Liver (tissue), 9 donors: ENCODE data around the gene CCDC141. TPM values are rescaled to one million over a fixed set of nuclear protein-coding genes. Genes with fewer than 3 reads are reported as not detected.
"Not testable (repeated sequence)": the region's sequence is repeated elsewhere in the genome, so short reads cannot be mapped to it uniquely, and the experiment has no call there.

Experiments used
- DNase-seq: peaks from one replicate; pipeline ENCODE4 v3.0.0-alpha.2; 2017; ENCODE audit warnings: low spot score
- H3K27ac ChIP-seq, 2 donors: one replicate each; pipeline ENCODE4 v1.7.0; 2013; ENCODE audit warnings: inconsistent platforms in 2 of 2, low read length in 2 of 2, control low read depth in 1 of 2, low read depth in 1 of 2, mild to moderate bottlenecking in 1 of 2
- H3K27me3 ChIP-seq, 4 donors: one replicate each; pipeline versions ENCODE4 v1.6.1 to v1.7.0; 2013; ENCODE audit warnings: low read length in 3 of 4, inconsistent platforms in 1 of 4, mild to moderate bottlenecking in 1 of 4, moderate library complexity in 1 of 4; ENCODE audit not compliant: control insufficient read depth in 4 of 4, insufficient read depth in 4 of 4
- H3K36me3 ChIP-seq, 4 donors: one replicate each; pipeline versions ENCODE4 v1.6.1 to v1.7.0; 2013; ENCODE audit warnings: low read length in 3 of 4, mild to moderate bottlenecking in 3 of 4, low read depth in 1 of 4, moderate library complexity in 1 of 4; ENCODE audit not compliant: control insufficient read depth in 4 of 4, insufficient read depth in 3 of 4
- H3K4me1 ChIP-seq, 4 donors: one replicate each; pipeline versions ENCODE4 v1.6.1 to v1.7.0; 2013; ENCODE audit warnings: low read length in 3 of 4, mild to moderate bottlenecking in 3 of 4, moderate library complexity in 1 of 4; ENCODE audit not compliant: control insufficient read depth in 4 of 4, insufficient read depth in 4 of 4
- H3K4me3 ChIP-seq, 3 donors: one replicate each; pipeline versions ENCODE4 v1.6.1 to v1.7.0; 2013; ENCODE audit warnings: low read length in 3 of 3, control low read depth in 1 of 3, low read depth in 1 of 3, mild to moderate bottlenecking in 1 of 3
- H3K9ac ChIP-seq, 2 donors: one replicate each; pipeline ENCODE4 v1.7.0; 2013; ENCODE audit warnings: low read length in 2 of 2, mild to moderate bottlenecking in 2 of 2, moderate library complexity in 2 of 2, control low read depth in 1 of 2, low read depth in 1 of 2
- H3K9me3 ChIP-seq, 4 donors: one replicate each; pipeline versions ENCODE4 v1.6.1 to v1.7.0; 2013; ENCODE audit warnings: low read length in 3 of 4; ENCODE audit not compliant: control insufficient read depth in 4 of 4
- CTCF ChIP-seq: fragments of 150-350 bp; IDR thresholded peaks from 2 replicates; pipeline ENCODE4 v1.5.1; 2017; ENCODE audit warnings: improper control_type of control experiment, low read depth, low read length; ENCODE audit not compliant: missing input control
- EGR1 ChIP-seq, 2 donors: IDR thresholded peaks; 2 replicates each; pipeline ENCODE4 v1.6.1; 2016 to 2018; ENCODE audit warnings: antibody characterized with exemption in 2 of 2, low read depth in 2 of 2
- FOXA1 ChIP-seq: IDR thresholded peaks from 2 replicates; pipeline ENCODE4 v1.6.1; 2016; ENCODE audit warnings: antibody characterized with exemption
- FOXA2 ChIP-seq: IDR thresholded peaks from 2 replicates; pipeline ENCODE4 v1.6.1; 2016; ENCODE audit warnings: antibody characterized with exemption
- GABPA ChIP-seq, 2 donors: IDR thresholded peaks in 1 of 2; conservative IDR thresholded peaks in 1 of 2; 2 replicates each; pipeline ENCODE4 v1.6.1; 2016; ENCODE audit warnings: antibody characterized with exemption in 2 of 2, mild to moderate bottlenecking in 1 of 2, moderate library complexity in 1 of 2
- HNF4A ChIP-seq, 2 donors: conservative IDR thresholded peaks; 2 replicates each; pipeline ENCODE4 v1.6.1; 2016; ENCODE audit warnings: antibody characterized with exemption in 2 of 2, mild to moderate bottlenecking in 2 of 2
- JUND ChIP-seq, 2 donors: IDR thresholded peaks; 2 replicates each; pipeline ENCODE4 v1.6.1; 2016; ENCODE audit warnings: antibody characterized with exemption in 2 of 2
- MAX ChIP-seq: IDR thresholded peaks from 2 replicates; pipeline ENCODE4 v1.6.1; 2016; ENCODE audit warnings: antibody characterized with exemption
- NR2F2 ChIP-seq: IDR thresholded peaks from 2 replicates; pipeline ENCODE4 v1.6.1; 2016; ENCODE audit warnings: antibody characterized with exemption
- RAD21 ChIP-seq, 2 donors: IDR thresholded peaks; 2 replicates each; pipeline ENCODE4 v1.6.1; 2016; ENCODE audit warnings: antibody characterized with exemption in 2 of 2, mild to moderate bottlenecking in 2 of 2
- RXRA ChIP-seq, 2 donors: IDR thresholded peaks; 2 replicates each; pipeline ENCODE4 v1.6.1; 2017 to 2018; ENCODE audit warnings: antibody characterized with exemption in 2 of 2, mild to moderate bottlenecking in 1 of 2
- SP1 ChIP-seq: IDR thresholded peaks from 2 replicates; pipeline ENCODE4 v1.6.1; 2018; ENCODE audit warnings: antibody characterized with exemption, mild to moderate bottlenecking
- TAF1 ChIP-seq: conservative IDR thresholded peaks from 2 replicates; pipeline ENCODE4 v1.6.1; 2016; ENCODE audit warnings: antibody characterized with exemption, mild to moderate bottlenecking
- ZBTB33 ChIP-seq: IDR thresholded peaks from 2 replicates; pipeline ENCODE4 v1.6.1; 2016; ENCODE audit warnings: antibody characterized with exemption
- WGBS: extraction: QIAGEN DNeasy Blood & Tissue Kit; methylation state at CpG from one replicate; pipeline ENCODE4 v1.1.7; 2013; 5-methylcytosine and 5-hydroxymethylcytosine counted together
- polyA plus RNA-seq, 2 donors: library from polyadenylated mRNA; stranded (reverse) in 1 of 2; unstranded in 1 of 2; fragments of 200-250 nt in 1 of 2; fragments of >200 nt in 1 of 2; fragmentation: Nextera tagmentation in 1 of 2; extraction: Ambion mirVana in 1 of 2; gene quantifications; one replicate each; pipeline versions ENCODE4 v1.2.1 to v1.2.3, GENCODE V29; 2013 to 2015
- total RNA-seq, 2 donors: library from RNA; depleted of rRNA; stranded (reverse); fragments of >200 nt; gene quantifications; one replicate each; pipeline ENCODE4 v1.2.3, GENCODE V29; 2014
- TF ChIP-seq, protein P1 (sequence below): IDR thresholded peaks from 2 replicates; pipeline ENCODE4 v1.6.1; 2016; ENCODE audit warnings: antibody characterized with exemption, mild to moderate bottlenecking
- donor health status: healthy.
- donor health status: healthy.
- donor health status: healthy.
- donor health status: healthy.
- donor health status: healthy.

The CCDC141 gene
- total and polyA plus RNA-seq, 4 donors = 0.05 to 1.0 (median 0.39) TPM

GRCh38 chr2:179096090-179096489, 46.2 kb upstream of the CCDC141 start:
- H3K27ac ChIP-seq = no peak overlapping the region
- no peaks in the 10 kb centered on the region for H3K9me3 ChIP-seq
- 71% methylated on average over 3 of the region's 3 CpGs for WGBS
- H3K4me3 ChIP-seq = no peak overlapping the region
- no peaks in the 10 kb centered on the region for H3K36me3 ChIP-seq
- TF ChIP-seq HNF4A (conservative IDR thresholded peaks at IDR 0.05) (no peak), JUND (IDR thresholded peaks at IDR 0.05) (no peak), RXRA (IDR thresholded peaks at IDR 0.05) (no peak), MAX (no peak), CTCF (no peak), EGR1 (IDR thresholded peaks at IDR 0.05; ENCODE audit: low read depth in 2 of 2) (no peak), SP1 (no peak), ZBTB33 (no peak), NR2F2 (no peak), FOXA2 (no peak), RAD21 (IDR thresholded peaks at IDR 0.05) (no peak), FOXA1 (no peak)
- no peak overlapping the region for H3K9ac ChIP-seq
- H3K27me3 ChIP-seq = no peaks in the 10 kb centered on the region
- DNase-seq = no peak
- H3K4me1 ChIP-seq = no peaks in the 10 kb centered on the region

GRCh38 chr2:179092912-179093311, 43.0 kb upstream of the CCDC141 start:
- not testable (repeated sequence) for H3K9me3 ChIP-seq, H3K27me3 ChIP-seq, H3K27ac ChIP-seq, DNase-seq, H3K4me3 ChIP-seq, H3K4me1 ChIP-seq, H3K36me3 ChIP-seq, H3K9ac ChIP-seq
- WGBS = 92% methylated on average over 4 of the region's 4 CpGs

DNA sequence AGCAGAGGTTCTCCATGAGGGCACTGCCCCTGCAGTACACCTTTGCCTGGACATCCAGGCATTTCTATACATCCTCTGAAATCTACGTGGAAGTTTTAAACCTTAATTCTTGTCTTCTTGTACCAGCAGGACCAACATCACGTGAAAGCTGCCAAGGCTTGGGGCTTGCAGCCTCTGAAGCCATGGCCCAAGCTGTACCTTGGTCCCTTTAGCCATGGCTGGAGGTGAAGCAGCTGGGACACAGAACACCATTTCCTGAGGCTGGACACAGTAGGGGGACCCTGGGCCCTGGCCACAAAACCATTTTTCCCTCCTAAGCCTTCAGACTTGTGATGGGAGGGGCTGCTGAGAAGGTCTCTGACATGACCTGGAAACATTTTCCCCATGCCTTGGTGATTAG, 32.8 kb upstream of the CCDC141 start:
- Histone ChIP-seq H3K9ac (no peak overlapping the region), H3K9me3 (peaks cover 0 to 2% (median 0%) of the 10 kb centered on the region in 4 donors), H3K4me1 (no peaks in the 10 kb centered on the region), H3K4me3 (no peak overlapping the region), H3K27ac (no peak overlapping the region), H3K27me3 (no peaks in the 10 kb centered on the region), H3K36me3 (no peaks in the 10 kb centered on the region)
- TF ChIP-seq, protein P1, sequence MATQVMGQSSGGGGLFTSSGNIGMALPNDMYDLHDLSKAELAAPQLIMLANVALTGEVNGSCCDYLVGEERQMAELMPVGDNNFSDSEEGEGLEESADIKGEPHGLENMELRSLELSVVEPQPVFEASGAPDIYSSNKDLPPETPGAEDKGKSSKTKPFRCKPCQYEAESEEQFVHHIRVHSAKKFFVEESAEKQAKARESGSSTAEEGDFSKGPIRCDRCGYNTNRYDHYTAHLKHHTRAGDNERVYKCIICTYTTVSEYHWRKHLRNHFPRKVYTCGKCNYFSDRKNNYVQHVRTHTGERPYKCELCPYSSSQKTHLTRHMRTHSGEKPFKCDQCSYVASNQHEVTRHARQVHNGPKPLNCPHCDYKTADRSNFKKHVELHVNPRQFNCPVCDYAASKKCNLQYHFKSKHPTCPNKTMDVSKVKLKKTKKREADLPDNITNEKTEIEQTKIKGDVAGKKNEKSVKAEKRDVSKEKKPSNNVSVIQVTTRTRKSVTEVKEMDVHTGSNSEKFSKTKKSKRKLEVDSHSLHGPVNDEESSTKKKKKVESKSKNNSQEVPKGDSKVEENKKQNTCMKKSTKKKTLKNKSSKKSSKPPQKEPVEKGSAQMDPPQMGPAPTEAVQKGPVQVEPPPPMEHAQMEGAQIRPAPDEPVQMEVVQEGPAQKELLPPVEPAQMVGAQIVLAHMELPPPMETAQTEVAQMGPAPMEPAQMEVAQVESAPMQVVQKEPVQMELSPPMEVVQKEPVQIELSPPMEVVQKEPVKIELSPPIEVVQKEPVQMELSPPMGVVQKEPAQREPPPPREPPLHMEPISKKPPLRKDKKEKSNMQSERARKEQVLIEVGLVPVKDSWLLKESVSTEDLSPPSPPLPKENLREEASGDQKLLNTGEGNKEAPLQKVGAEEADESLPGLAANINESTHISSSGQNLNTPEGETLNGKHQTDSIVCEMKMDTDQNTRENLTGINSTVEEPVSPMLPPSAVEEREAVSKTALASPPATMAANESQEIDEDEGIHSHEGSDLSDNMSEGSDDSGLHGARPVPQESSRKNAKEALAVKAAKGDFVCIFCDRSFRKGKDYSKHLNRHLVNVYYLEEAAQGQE = no peak
- no peak for TF ChIP-seq HNF4A (conservative IDR thresholded peaks at IDR 0.05)
- TF ChIP-seq GABPA (IDR thresholded peaks at IDR 0.05 in 1 of 2, conservative IDR thresholded peaks at IDR 0.05 in 1 of 2) = no peak
- TF ChIP-seq RXRA (IDR thresholded peaks at IDR 0.05) = no peak
- no peak for TF ChIP-seq TAF1
- TF ChIP-seq MAX = no peak
- TF ChIP-seq ZBTB33 = no peak
- no peak for TF ChIP-seq SP1
- no peak for TF ChIP-seq RAD21 (IDR thresholded peaks at IDR 0.05)
- no peak for DNase-seq
- 94% methylated on average over 2 of the region's 2 CpGs for WGBS
